GM10248 (cell line): ENCODE data around the gene MSRB1.

Source experiments
- CTCF ChIA-PET: fragments of 300-600 bp; sonication (Branson Sonifier 250); formaldehyde crosslinking; extraction: SDS; loops from one replicate; lab custom pipeline; 2021; ENCODE audit warnings: antibody characterized with exemption; lab: Yijun Ruan, JAX
- POLR2A ChIA-PET: fragments of 350-650 bp; sonication (Branson Sonifier 250); formaldehyde crosslinking; extraction: SDS; loops from one replicate; lab custom pipeline; 2020; ENCODE audit warnings: antibody characterized with exemption; lab: Yijun Ruan, JAX
- DNase-seq: peaks from one replicate; pipeline ENCODE4 v3.0.0; 2012; ENCODE audit errors: extremely low spot score
- TF ChIP-seq, protein P1 (sequence below): IDR thresholded peaks from 2 replicates; pipeline ENCODE4 v1.5.1; 2012; ENCODE audit warnings: mild to moderate bottlenecking, low read depth; ENCODE audit errors: extremely low read depth, missing control alignments, control extremely low read depth

Gene MSRB1

DNA sequence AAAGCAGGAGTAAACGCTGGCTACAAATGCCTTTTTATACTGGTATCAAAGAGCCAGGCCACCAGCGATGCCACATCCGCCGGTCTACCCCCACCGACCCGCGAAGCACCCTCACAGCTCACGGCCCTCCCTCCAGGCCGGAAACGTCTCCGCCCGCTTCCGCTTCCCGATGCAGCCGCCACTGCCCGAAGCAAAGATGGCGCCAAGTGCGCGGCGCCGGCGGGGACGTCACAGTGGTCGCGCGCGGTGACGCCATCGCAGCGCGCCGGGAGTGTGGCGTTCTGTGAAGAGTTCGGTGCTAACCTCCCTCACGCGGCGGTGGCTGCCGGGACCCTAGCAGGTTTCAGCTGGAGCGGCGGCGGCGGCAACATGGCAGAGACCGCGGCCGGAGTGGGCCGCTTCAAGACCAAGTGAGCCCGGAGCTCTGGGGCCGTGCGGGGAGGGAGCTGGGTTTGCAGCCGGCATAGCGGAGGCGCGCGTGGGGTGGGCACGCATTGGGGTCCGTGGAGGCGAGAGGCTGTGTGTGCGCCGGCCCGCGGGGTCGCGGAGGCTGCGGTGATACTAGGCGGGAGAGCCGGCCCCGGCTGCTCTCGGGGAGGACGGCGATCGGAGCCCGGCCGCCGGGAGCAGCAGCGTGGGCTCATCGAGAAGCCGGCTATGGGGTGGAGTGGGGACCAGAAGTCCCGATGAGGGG is 28.9 kb upstream of the MSRB1 start, which contains the start of gene TBL3:
Gene TBL3 (plus strand): TSS at position 258 of the 694 bp plus-strand sequence. CDS start 112 bp downstream, at position 370.
- POLR2A ChIA-PET, result interaction anchor here (1.0 to 1.3 kb wide), 3 partner anchors 9 to 184 kb away, joined by 3 to 5 read pairs (median 3); partner anchors contain the start of gene TRAF7
- peak; percentile 95 for DNase-seq
- TF ChIP-seq, protein P1, sequence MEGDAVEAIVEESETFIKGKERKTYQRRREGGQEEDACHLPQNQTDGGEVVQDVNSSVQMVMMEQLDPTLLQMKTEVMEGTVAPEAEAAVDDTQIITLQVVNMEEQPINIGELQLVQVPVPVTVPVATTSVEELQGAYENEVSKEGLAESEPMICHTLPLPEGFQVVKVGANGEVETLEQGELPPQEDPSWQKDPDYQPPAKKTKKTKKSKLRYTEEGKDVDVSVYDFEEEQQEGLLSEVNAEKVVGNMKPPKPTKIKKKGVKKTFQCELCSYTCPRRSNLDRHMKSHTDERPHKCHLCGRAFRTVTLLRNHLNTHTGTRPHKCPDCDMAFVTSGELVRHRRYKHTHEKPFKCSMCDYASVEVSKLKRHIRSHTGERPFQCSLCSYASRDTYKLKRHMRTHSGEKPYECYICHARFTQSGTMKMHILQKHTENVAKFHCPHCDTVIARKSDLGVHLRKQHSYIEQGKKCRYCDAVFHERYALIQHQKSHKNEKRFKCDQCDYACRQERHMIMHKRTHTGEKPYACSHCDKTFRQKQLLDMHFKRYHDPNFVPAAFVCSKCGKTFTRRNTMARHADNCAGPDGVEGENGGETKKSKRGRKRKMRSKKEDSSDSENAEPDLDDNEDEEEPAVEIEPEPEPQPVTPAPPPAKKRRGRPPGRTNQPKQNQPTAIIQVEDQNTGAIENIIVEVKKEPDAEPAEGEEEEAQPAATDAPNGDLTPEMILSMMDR, result no peak
- CTCF ChIA-PET, result interaction anchor here (0.7 to 1.6 kb wide), 3 partner anchors 11 to 76 kb away, joined by 3 to 5 read pairs (median 5); partner anchors contain the start of genes NTHL1 and TSC2

DNA sequence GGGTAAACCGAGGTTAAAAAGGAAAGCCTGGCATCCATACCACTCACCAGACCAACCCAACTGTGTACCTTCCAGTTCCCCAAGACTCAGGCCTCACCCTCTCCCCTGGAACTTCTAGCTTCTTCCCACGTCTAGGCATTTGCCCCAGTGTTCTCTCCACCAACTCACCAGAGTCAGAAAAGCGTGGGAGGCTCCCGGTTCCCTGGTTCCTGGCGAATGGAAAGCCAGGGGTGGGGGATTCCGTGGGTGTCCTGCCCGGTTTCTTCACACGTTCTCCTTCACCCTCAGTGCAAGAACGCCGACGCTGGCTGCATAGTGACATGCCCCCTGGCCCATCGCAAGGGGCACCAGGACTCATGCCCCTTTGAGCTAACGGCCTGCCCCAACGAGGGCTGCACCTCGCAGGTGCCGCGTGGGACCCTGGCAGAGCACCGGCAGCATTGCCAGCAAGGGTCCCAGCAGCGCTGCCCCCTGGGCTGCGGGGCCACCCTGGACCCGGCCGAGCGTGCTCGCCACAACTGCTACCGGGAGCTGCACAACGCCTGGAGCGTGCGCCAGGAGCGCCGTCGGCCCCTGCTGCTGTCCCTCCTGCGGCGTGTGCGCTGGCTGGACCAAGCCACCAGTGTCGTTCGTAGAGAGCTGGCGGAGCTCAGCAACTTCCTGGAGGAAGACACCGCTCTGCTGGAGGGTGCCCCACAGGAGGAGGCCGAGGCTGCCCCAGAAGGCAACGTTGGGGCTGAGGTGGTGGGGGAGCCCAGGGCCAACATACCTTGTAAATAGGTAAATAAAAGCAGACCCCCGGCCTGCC is 25.4 kb upstream of the MSRB1 start:
- DNase-seq, result no peak
- CTCF ChIA-PET, result interaction anchor here (1.5 kb wide), 1 partner anchor 35 kb away, joined by 7 read pairs; no protein-coding TSS in a partner anchor
- POLR2A ChIA-PET, result no interaction called here
- TF ChIP-seq, protein P1, result no peak

DNA sequence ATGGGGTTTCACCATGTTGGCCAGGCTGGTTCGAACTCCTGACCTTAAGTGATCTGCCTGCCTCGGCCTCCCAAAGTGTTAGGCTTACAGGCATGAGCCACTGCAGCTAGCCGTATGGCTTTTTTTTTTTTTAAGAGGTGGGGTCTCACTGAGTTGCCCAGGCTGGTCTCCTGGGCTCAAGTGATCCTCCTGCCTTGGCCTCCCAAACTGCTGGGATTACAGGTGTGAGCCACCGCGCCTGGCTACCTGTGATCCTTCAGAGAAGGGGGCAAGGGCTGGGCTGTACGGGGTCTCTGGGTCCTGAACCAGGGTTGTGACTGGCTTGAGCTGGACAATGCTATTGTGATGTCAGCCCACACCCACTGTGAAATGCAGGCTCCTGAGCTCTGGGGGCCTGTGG is 23.5 kb upstream of the MSRB1 start, which contains the start of gene RNF151:
Gene RNF151 (plus strand): TSS at position 397 of the 400 bp plus-strand sequence. CDS start 26 bp downstream, outside the sequence.
- CTCF ChIA-PET, result interaction anchor here (1.6 kb wide), 1 partner anchor 18 kb away, joined by 3 read pairs; the partner anchor contains the start of gene GFER
- POLR2A ChIA-PET, result interaction anchor here (1.3 to 2.5 kb wide), 3 partner anchors 10 to 189 kb away, joined by 5 to 22 read pairs (median 19); partner anchors contain the start of gene TRAF7

DNA sequence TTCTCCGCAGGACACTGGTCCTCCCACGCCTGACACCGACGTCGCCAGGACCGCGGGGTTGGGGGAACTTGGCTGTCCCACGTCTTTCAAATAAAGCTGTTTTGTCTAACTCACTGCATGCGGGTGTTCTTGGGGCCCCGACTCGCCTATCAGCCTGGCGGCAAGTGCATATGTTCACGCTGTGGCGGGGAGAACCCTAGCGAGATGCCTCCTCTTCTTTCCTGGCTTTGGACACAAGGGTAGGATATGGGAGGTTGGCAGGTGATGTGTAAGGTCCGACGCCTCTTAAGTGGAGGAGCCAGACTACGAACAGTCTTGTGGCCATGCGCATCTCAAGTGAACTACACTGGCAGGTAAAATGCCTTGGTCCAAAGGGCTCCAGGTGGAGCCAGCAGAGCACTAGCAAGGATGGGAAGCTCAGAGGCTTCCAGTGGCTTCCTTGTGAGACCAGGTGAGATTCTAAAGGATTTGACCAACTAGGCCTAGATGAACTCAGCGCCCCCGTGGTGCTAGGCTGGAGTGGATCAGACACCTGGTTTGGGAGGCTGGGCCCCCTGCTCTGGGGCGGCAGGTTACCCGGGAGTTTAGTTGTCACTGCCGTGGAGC is 22.5 kb upstream of the MSRB1 start:
- TF ChIP-seq, protein P1, result no peak
- ChIA-PET CTCF (interaction anchor here (0.9 to 1.6 kb wide), 5 partner anchors 17 to 175 kb away, joined by 3 to 5 read pairs (median 3); partner anchors contain the start of gene GFER), POLR2A (interaction anchor here (0.5 to 2.5 kb wide), 28 partner anchors 8 to 1514 kb away, joined by 3 to 24 read pairs (median 6); partner anchors contain the start of genes ECI1, GFER, MAPK8IP3 and MSRB1)
- DNase-seq, result no peak

More for the DNA sequence above, 23.5 kb upstream of the MSRB1 start, which contains the start of gene RNF151:
- no peak for DNase-seq
- TF ChIP-seq, protein P1, result no peak

DNA sequence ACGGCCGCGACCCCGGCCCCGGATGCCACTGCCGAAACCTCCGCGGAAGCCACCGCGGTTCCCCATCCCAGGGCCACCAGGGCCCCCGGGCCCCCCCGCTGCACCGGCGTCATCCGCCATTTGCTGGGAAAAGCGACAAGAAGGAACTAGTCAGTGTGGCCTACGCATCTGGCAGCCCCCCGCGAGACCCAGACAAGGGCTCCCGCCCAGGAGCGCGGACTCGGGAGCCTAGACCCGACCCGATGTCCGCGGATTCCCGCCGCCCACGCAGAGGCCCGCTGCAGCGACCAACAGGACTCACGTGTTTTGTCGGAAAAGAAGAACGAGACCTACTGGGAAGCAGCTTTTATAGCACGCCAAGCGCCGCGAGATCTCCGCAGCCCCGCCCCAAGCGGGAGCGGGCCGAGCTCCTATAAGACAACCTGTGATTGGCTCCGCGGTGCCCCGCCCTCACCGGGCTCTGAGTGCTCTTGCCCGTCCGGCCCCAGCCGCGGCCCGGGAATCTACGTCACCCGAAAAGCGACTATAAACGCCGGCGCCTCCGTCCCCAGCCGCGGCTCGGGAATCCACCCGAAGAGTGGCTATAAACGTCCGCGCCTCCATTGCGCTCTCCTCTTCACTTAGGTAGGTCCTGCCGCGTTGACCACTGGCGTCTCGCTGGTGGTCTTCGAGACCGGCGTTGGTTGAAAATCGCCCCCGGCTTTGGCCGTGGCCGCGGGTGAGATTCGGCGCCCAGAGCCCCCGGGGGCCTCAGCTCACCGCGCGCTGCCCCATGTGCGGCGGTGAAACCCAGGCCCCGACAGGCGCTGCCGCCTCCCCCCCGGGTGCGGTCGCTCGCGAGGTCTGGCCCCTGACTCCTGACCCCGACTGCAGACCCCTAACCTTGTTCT is 21.8 kb upstream of the MSRB1 start, which contains the start of gene RPS2:
Gene RPS2 (minus strand): TSS at position 321 of the 890 bp plus-strand sequence. CDS start 201 bp downstream, at position 120.
- DNase-seq, result peak; percentile 100
- CTCF ChIA-PET, result interaction anchor here (1.0 to 1.6 kb wide), 4 partner anchors 19 to 176 kb away, joined by 3 to 5 read pairs (median 4); partner anchors contain the start of gene GFER
- POLR2A ChIA-PET, result interaction anchor here (0.5 to 2.5 kb wide), 36 partner anchors 9 to 1647 kb away, joined by 3 to 24 read pairs (median 4); partner anchors contain the start of genes ECI1, GFER, MAPK8IP3 and MLST8
- TF ChIP-seq, protein P1, result no peak
